B cell (primary cell): Measurements from ENCODE around the gene SCAMP1. TPM values are rescaled to one million over a fixed set of nuclear protein-coding genes. Genes with fewer than 3 reads are reported as not detected.

ENCODE experiments used
- ATAC-seq: fragments of 200-7000 bp; cut with Tn5 transposase; one replicate; pipeline ENCODE4 v1.10.0; 2021; ENCODE audit warnings: low read depth, mild to moderate bottlenecking, moderate number of reproducible peaks, moderate library complexity
- CTCF ChIA-PET: fragments of 350-600 bp; sonication (Branson Sonifier 250); formaldehyde crosslinking; loops from one replicate; lab custom pipeline; 2021; ENCODE audit warnings: antibody characterized with exemption, inconsistent platforms; lab: Charles Lee
- POLR2A ChIA-PET: fragments of 350-600 bp; sonication (Branson Sonifier 250); formaldehyde crosslinking; loops from one replicate; lab custom pipeline; 2021; ENCODE audit warnings: antibody characterized with exemption; lab: Charles Lee
- DNase-seq: peaks from one replicate; pipeline ENCODE4 v3.0.0; 2013
- H2AFZ ChIP-seq: 2 replicates; pipeline ENCODE4 v1.6.1; 2012; ENCODE audit warnings: mild to moderate bottlenecking, low read depth, low read length; ENCODE audit not compliant: insufficient read depth, poor library complexity, severe bottlenecking
- H3K27ac ChIP-seq, 2 donors: 1 replicate in 1 of 2; 2 replicates in 1 of 2; pipeline ENCODE4 v1.5.1; 2012 to 2013; ENCODE audit warnings: low read length in 2 of 2, mild to moderate bottlenecking in 2 of 2, moderate library complexity in 1 of 2
- H3K27me3 ChIP-seq, 4 experiments: fragments of 200-600 bp in 1 of 4; sonication (generic) in 1 of 4; replicated peaks in 1 of 4; 1 replicate in 2 of 4; 2 replicates in 2 of 4; pipeline versions ENCODE4 v1.6.1 to v1.7.0; 2013 to 2016; ENCODE audit warnings: low read length in 3 of 4, mild to moderate bottlenecking in 2 of 4, mixed read lengths in 1 of 4, moderate library complexity in 1 of 4; ENCODE audit not compliant: insufficient read depth in 4 of 4, control insufficient read depth in 3 of 4; ENCODE audit errors: control extremely low read depth in 1 of 4
- H3K36me3 ChIP-seq, 2 experiments: replicated peaks in 1 of 2; 1 replicate in 1 of 2; 2 replicates in 1 of 2; pipeline versions ENCODE4 v1.6.1 to v1.7.1; 2013; ENCODE audit warnings: low read length in 1 of 2; ENCODE audit not compliant: insufficient read depth in 2 of 2, control insufficient read depth in 1 of 2; ENCODE audit errors: control extremely low read depth in 1 of 2, extremely low read depth in 1 of 2
- H3K4me1 ChIP-seq, 2 donors: fragments of 200-600 bp in 1 of 2; sonication (generic) in 1 of 2; 1 replicate in 1 of 2; 2 replicates in 1 of 2; pipeline versions ENCODE4 v1.5.1 to v1.6.1; 2013 to 2017; ENCODE audit warnings: low read length in 2 of 2; ENCODE audit not compliant: control insufficient read depth in 2 of 2, insufficient read depth in 2 of 2
- H3K4me2 ChIP-seq: replicated peaks from 2 replicates; pipeline ENCODE3; 2012; ENCODE audit warnings: mild to moderate bottlenecking, low read depth, low read length; ENCODE audit not compliant: poor library complexity, severe bottlenecking
- H3K4me3 ChIP-seq, 5 experiments: fragments of 200-600 bp in 1 of 5; sonication (generic) in 1 of 5; 1 replicate in 3 of 5; 2 replicates in 2 of 5; pipeline versions ENCODE4 v1.5.1 to v1.7.0; 2011 to 2016; ENCODE audit warnings: low read length in 4 of 5, mild to moderate bottlenecking in 4 of 5, low read depth in 2 of 5, control low read depth in 1 of 5, moderate library complexity in 1 of 5; ENCODE audit not compliant: insufficient read depth in 1 of 5; ENCODE audit errors: control extremely low read depth in 1 of 5, extremely low read depth in 1 of 5
- H3K79me2 ChIP-seq: fragments of 200-600 bp; sonication (generic); one replicate; pipeline ENCODE4 v1.6.0; 2016; ENCODE audit warnings: low read length; ENCODE audit not compliant: control insufficient read depth, insufficient read depth
- H3K9ac ChIP-seq: fragments of 200-600 bp; sonication (generic); 2 replicates; pipeline ENCODE4 v1.6.1; 2017; ENCODE audit warnings: mild to moderate bottlenecking, low read length, moderate library complexity
- H3K9me3 ChIP-seq, 3 donors: one replicate each; pipeline versions ENCODE4 v1.6.1 to v1.7.1; 2013; ENCODE audit warnings: low read length in 2 of 3; ENCODE audit not compliant: control insufficient read depth in 2 of 3, insufficient read depth in 1 of 3; ENCODE audit errors: control extremely low read depth in 1 of 3
- H4K20me1 ChIP-seq: 2 replicates; pipeline ENCODE4 v1.6.0; 2012; ENCODE audit warnings: mild to moderate bottlenecking, low read length; ENCODE audit not compliant: insufficient read depth, control insufficient read depth, poor library complexity, severe bottlenecking
- H3K27ac Mint-ChIP-seq: one replicate; pipeline ENCODE4 v1.8.0; 2021; ENCODE audit warnings: mixed read lengths
- H3K27me3 Mint-ChIP-seq: one replicate; pipeline ENCODE4 v1.8.0; 2021; ENCODE audit warnings: mixed read lengths
- H3K4me1 Mint-ChIP-seq: one replicate; pipeline ENCODE4 v1.8.0; 2021; ENCODE audit warnings: mixed read lengths
- H3K4me3 Mint-ChIP-seq: one replicate; pipeline ENCODE4 v1.8.0; 2021; ENCODE audit warnings: mixed read lengths
- H3K9me3 Mint-ChIP-seq: one replicate; pipeline ENCODE4 v1.8.0; 2022; ENCODE audit warnings: mixed read lengths; ENCODE audit not compliant: insufficient read depth
- EZH2 ChIP-seq: IDR thresholded peaks from 2 replicates; pipeline ENCODE4 v1.6.1; 2012; ENCODE audit warnings: borderline replicate concordance, low read depth, mild to moderate bottlenecking, moderate library complexity, low read length; ENCODE audit not compliant: insufficient read depth, poor library complexity, severe bottlenecking
- WGBS: methylation state at CpG from one replicate; pipeline ENCODE4 v1.1.5; 2013; ENCODE audit warnings: missing lambda C conversion rate; ENCODE audit not compliant: insufficient coverage; 5-methylcytosine and 5-hydroxymethylcytosine counted together
- intact Hi-C: fragments of 100-400 bp; cut with micrococcal nuclease; formaldehyde crosslinking; loops from one replicate; pipeline ENCODE4 v1.10.0; 2022
- polyA plus RNA-seq: library from polyadenylated mRNA; depleted of rRNA; stranded (reverse); fragments of >200 nt; gene quantifications from 2 replicates; pipeline ENCODE4 v1.2.3, GENCODE V29; 2012
- total RNA-seq, 2 donors: library from RNA; stranded (reverse); fragments of 120-200 nt in 1 of 2; gene quantifications; 1 replicate in 1 of 2; 2 replicates in 1 of 2; pipeline versions ENCODE4 v1.2.3 to v1.2.4, GENCODE V29; 2013 to 2022
- TF ChIP-seq, protein P1 (sequence below): fragments of 200-600 bp; IDR thresholded peaks from one replicate; pipeline ENCODE4 v1.8.0; 2022; ENCODE audit warnings: antibody characterized with exemption, mild to moderate bottlenecking

SCAMP1 gene
- total and polyA plus RNA-seq, 2 donors (not counting 1 experiment from before 2014, with no cell fraction given) = 3.8 to 25.4 TPM

DNA sequence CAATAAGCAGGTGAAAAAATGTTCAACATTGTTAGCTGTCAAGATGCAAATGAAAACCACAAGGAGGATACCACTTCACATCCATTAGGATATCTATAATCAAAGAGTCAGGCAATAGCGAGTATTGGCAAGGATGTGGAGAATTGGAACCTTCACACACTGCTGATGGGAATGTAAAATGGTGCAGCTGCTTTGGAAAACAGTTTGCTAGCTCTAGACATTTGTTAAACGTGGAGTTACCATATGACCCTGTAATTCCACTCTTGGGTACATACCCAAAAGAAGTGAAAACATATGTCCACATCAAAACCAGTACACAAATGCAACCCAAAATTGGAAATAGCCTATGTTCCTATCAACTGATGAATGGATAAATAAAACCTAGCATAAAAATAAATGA is 37.4 kb downstream of the SCAMP1 start:
- H3K27me3 ChIP-seq = no peaks in the 10 kb centered on the region
- H3K4me1 ChIP-seq = no peaks in the 10 kb centered on the region
- H2AFZ ChIP-seq = no peak overlapping the region
- Mint-ChIP-seq H3K4me3 (no peak overlapping the region), H3K9me3 (no peaks in the 10 kb centered on the region), H3K27ac (no peak overlapping the region), H3K4me1 (peaks cover 25% of the 10 kb centered on the region), H3K27me3 (no peaks in the 10 kb centered on the region)
- H3K4me3 ChIP-seq = no peak overlapping the region
- WGBS = no CpG with 5 or more reads among the region's 2 CpGs
- H3K4me2 ChIP-seq = no peak overlapping the region
- POLR2A ChIA-PET = no interaction called here
- H3K36me3 ChIP-seq = peaks cover 2 to 5% of the 10 kb centered on the region in 2 experiments
- H3K9me3 ChIP-seq = no peaks in the 10 kb centered on the region
- H3K79me2 ChIP-seq = peaks cover 41% of the 10 kb centered on the region
- intact Hi-C loops = no loop called here
- CTCF ChIA-PET = no interaction called here
- no peak overlapping the region for H3K27ac ChIP-seq
- no peak for TF ChIP-seq EZH2
- TF ChIP-seq, protein P1, sequence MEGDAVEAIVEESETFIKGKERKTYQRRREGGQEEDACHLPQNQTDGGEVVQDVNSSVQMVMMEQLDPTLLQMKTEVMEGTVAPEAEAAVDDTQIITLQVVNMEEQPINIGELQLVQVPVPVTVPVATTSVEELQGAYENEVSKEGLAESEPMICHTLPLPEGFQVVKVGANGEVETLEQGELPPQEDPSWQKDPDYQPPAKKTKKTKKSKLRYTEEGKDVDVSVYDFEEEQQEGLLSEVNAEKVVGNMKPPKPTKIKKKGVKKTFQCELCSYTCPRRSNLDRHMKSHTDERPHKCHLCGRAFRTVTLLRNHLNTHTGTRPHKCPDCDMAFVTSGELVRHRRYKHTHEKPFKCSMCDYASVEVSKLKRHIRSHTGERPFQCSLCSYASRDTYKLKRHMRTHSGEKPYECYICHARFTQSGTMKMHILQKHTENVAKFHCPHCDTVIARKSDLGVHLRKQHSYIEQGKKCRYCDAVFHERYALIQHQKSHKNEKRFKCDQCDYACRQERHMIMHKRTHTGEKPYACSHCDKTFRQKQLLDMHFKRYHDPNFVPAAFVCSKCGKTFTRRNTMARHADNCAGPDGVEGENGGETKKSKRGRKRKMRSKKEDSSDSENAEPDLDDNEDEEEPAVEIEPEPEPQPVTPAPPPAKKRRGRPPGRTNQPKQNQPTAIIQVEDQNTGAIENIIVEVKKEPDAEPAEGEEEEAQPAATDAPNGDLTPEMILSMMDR = no peak
- H4K20me1 ChIP-seq = peaks cover 10% of the 10 kb centered on the region
- H3K9ac ChIP-seq = no peak overlapping the region
- DNase-seq (no peak), ATAC-seq (no peak)

DNA sequence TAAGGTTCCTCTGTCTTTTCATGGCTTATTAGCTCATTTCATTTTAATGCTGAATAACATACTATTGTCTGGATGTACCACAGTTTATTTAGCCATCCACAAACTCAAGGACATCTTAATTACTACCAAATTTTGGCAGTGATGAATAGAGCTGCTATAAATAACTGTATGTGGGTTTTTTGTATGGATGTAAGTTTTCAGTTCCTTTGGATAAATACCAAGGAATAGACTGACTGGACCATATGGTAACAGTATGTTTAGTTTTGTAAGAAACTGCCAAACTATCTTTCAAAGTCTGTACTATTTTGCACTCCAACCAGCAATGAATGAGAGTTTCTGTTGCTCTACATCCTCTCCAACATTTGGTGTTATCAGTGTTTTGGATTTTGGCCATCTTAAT is 38.7 kb downstream of the SCAMP1 start:
- Histone ChIP-seq H3K79me2 (peaks cover 43% of the 10 kb centered on the region), H3K27me3 (no peaks in the 10 kb centered on the region), H3K4me3 (no peak overlapping the region), H3K9me3 (no peaks in the 10 kb centered on the region), H3K27ac (no peak overlapping the region), H3K36me3 (peaks cover 2 to 5% of the 10 kb centered on the region in 2 experiments), H2AFZ (no peak overlapping the region), H3K4me1 (no peaks in the 10 kb centered on the region), H3K4me2 (no peak overlapping the region), H4K20me1 (peaks cover 11% of the 10 kb centered on the region), H3K9ac (no peak overlapping the region)
- TF ChIP-seq, protein P1 = no peak
- no peak for TF ChIP-seq EZH2
- ChIA-PET POLR2A (no interaction called here), CTCF (interaction anchor here (0.6 kb wide), 1 partner anchor 138 kb away, joined by 3 read pairs; no protein-coding TSS in a partner anchor)
- H3K27me3 Mint-ChIP-seq = no peaks in the 10 kb centered on the region
- DNase-seq (no peak), ATAC-seq (no peak)
- H3K4me3 Mint-ChIP-seq = no peak overlapping the region
- H3K4me1 Mint-ChIP-seq = peaks cover 25% of the 10 kb centered on the region
- H3K27ac Mint-ChIP-seq = no peak overlapping the region
- no peaks in the 10 kb centered on the region for H3K9me3 Mint-ChIP-seq
- intact Hi-C loops = no loop called here
